ENCODE results near the gene SLC6A19. TPM values are rescaled to one million over a fixed set of nuclear protein-coding genes. Genes with fewer than 3 reads are reported as not detected.

The SLC6A19 gene
- total RNA-seq, 3 donors from 2014 or later = 14.4 to 92.8 (median 29.2) TPM

DNA sequence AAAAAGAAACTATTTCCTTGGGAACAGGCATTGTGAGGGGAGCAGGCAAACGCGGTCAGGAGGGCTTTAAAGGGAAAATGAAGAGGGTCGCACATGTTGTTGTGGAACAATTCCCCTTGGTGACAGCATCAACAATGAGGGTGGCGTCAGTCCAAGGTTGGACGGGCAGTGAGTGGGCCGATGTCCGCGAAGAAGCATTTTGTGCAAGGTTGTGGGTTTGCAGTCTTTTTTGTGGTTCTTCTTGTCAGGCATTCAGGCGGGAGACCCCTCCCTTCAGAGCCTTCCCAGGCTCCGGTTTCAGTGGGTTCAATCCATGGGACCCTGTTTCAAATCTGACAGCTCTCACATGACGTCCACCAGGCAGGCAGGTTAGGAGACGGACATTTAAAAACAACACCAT, 11.1 kb upstream of the SLC6A19 start:
- intact Hi-C loops (cut with DNase I, micrococcal nuclease) = no loop called here
- DNase-seq = peak in 2 of 3 donors; percentile 12 to 25
- no peaks in the 10 kb centered on the region for H3K36me3 ChIP-seq (ENCODE audit: low read depth)
- peaks cover 8% of the 10 kb centered on the region for H3K4me1 ChIP-seq (ENCODE audit: low read depth)
- TF ChIP-seq CTCF (IDR thresholded peaks at IDR 0.05) = no peak
- ATAC-seq = no peak
- no peak overlapping the region for H3K4me3 ChIP-seq
- no peaks in the 10 kb centered on the region for H3K9me3 ChIP-seq

DNA sequence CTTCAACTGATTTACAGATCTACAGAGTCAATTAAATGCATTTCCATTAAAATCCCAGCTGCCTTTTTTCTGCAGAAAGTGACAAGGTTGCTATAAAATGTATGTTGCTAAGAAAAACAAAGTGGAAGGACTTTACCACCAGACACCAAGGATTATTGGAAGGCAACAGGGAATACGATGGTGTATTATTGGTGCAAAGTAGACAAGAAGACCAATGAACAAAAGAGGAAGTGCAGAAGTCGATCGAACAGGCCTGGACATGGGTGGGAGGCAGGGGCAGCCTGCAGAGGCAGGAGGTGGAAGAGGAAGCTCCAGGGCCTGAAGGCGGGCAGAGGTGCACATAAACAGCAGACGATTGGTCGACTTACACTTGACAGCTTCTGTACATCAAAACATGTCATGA, 10.6 kb upstream of the SLC6A19 start:
- DNase-seq (peak in 1 of 3 donors; percentile 12), ATAC-seq (no peak)
- H3K36me3 ChIP-seq (ENCODE audit: low read depth) = no peaks in the 10 kb centered on the region
- H3K9me3 ChIP-seq = no peaks in the 10 kb centered on the region
- no peak overlapping the region for H3K4me3 ChIP-seq
- intact Hi-C loops (cut with DNase I, micrococcal nuclease) = no loop called here
- TF ChIP-seq CTCF (IDR thresholded peaks at IDR 0.05) = no peak
- H3K4me1 ChIP-seq (ENCODE audit: low read depth) = peaks cover 5% of the 10 kb centered on the region

- no peak for TF ChIP-seq CTCF (IDR thresholded peaks at IDR 0.05)
- Histone ChIP-seq H3K9me3 (no peaks in the 10 kb centered on the region), H3K4me1 (ENCODE audit: low read depth) (no peaks in the 10 kb centered on the region), H3K36me3 (ENCODE audit: low read depth) (no peaks in the 10 kb centered on the region), H3K4me3 (no peak overlapping the region)
- DNase-seq (no peak), ATAC-seq (no peak)
- intact Hi-C loops (cut with DNase I, micrococcal nuclease) = no loop called here
These were observed 8.3 kb upstream of the SLC6A19 start for GRCh38 chr5:1192971-1193590.

- ATAC-seq (no peak), DNase-seq (peak in 1 of 3 donors; percentile 34)
- Histone ChIP-seq H3K9me3 (no peaks in the 10 kb centered on the region), H3K36me3 (ENCODE audit: low read depth) (no peaks in the 10 kb centered on the region), H3K4me3 (no peak overlapping the region), H3K4me1 (ENCODE audit: low read depth) (no peaks in the 10 kb centered on the region)
- no peak for TF ChIP-seq CTCF (IDR thresholded peaks at IDR 0.05)
- intact Hi-C loops (cut with DNase I, micrococcal nuclease) = no loop called here
These were observed 7.8 kb upstream of the SLC6A19 start for GRCh38 chr5:1193591-1193985.

GRCh38 chr5:1194378-1194777, 7.0 kb upstream of the SLC6A19 start:
- intact Hi-C loops (cut with DNase I, micrococcal nuclease) = no loop called here
- H3K4me3 ChIP-seq = no peak overlapping the region
- no peaks in the 10 kb centered on the region for H3K9me3 ChIP-seq
- TF ChIP-seq CTCF (IDR thresholded peaks at IDR 0.05) = no peak
- H3K36me3 ChIP-seq (ENCODE audit: low read depth) = no peaks in the 10 kb centered on the region
- no peaks in the 10 kb centered on the region for H3K4me1 ChIP-seq (ENCODE audit: low read depth)
- ATAC-seq (no peak), DNase-seq (no peak)

- no peak for ATAC-seq
- peak in 1 of 3 donors; percentile 21 for DNase-seq
- Histone ChIP-seq H3K4me3 (no peak overlapping the region), H3K9me3 (no peaks in the 10 kb centered on the region), H3K4me1 (ENCODE audit: low read depth) (no peaks in the 10 kb centered on the region), H3K36me3 (ENCODE audit: low read depth) (no peaks in the 10 kb centered on the region)
- no peak for TF ChIP-seq CTCF (IDR thresholded peaks at IDR 0.05)
- intact Hi-C loops (cut with DNase I, micrococcal nuclease) = no loop called here
These were observed 6.0 kb upstream of the SLC6A19 start for GRCh38 chr5:1195439-1195838.
